Measurements from ENCODE around the gene ABHD13. TPM values are rescaled to one million over a fixed set of nuclear protein-coding genes. Genes with fewer than 3 reads are reported as not detected.

Gene ABHD13
- total and polyA plus RNA-seq, 2 experiments from 2014 or later: 5.4 to 10.4 TPM

DNA sequence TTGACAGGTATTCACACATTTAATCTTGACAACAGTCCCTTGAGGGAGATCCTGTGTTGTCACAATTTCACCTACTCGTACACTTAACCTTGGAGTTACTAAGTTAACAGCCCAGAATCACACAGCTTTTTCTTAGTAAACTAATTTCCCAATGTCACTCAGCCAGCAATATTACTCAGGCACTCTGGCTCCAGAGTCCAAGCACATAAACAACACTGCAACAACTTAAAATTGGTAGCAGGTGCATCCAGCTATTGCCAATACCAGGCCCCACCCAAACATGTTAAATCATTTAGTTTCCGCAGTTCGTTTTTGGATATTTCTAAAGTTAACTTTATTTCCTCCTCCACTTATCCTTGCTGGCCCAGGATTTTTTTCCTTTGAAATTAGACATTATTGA lies 35.5 kb upstream of the ABHD13 start:
- Mint-ChIP-seq H3K27ac (no peak overlapping the region), H3K27me3 (ENCODE audit: insufficient read depth, low read depth, poor library complexity) (no peaks in the 10 kb centered on the region), H3K4me3 (no peak overlapping the region), H3K9me3 (peaks cover 3% of the 10 kb centered on the region; the same call in 1 of the 3 replicates), H3K4me1 (no peaks in the 10 kb centered on the region), H3K36me3 (ENCODE audit: low read depth) (no peaks in the 10 kb centered on the region)
- Histone ChIP-seq H3K4me3 (no peak overlapping the region), H3K9me2 (ENCODE audit: insufficient read depth) (0 out of 2 replicates have a peak, but pooled peaks cover 4% of the 10 kb centered on the region), H2AFZ (no peak overlapping the region), H3F3A (replicated peaks; ENCODE audit: low read depth) (no peaks in the 10 kb centered on the region), H4K20me1 (replicated peaks; ENCODE audit: insufficient read depth) (no peaks in the 10 kb centered on the region), H3K4me1 (ENCODE audit: insufficient read depth) (no peaks in the 10 kb centered on the region), H3K27ac (ENCODE audit: low read depth) (no peak overlapping the region), H3K79me2 (replicated peaks; ENCODE audit: insufficient read depth) (no peaks in the 10 kb centered on the region), H3K4me2 (no peak overlapping the region), H3K36me3 (ENCODE audit: insufficient read depth) (no peaks in the 10 kb centered on the region), H3K27me3 (ENCODE audit: insufficient read depth) (no peaks in the 10 kb centered on the region)
- TF ChIP-seq CREB1 (CRISPR knock-in tag; IDR thresholded peaks at IDR 0.05; ENCODE audit: low read depth) (no peak), POLR2AphosphoS5 (IDR thresholded peaks at IDR 0.05; ENCODE audit: low read depth) (no peak), NANOG (IDR thresholded peaks at IDR 0.05; ENCODE audit: borderline replicate concordance) (no peak), ZNF114 (CRISPR knock-in tag; IDR thresholded peaks at IDR 0.05) (no peak), EZH2phosphoT487 (IDR thresholded peaks at IDR 0.05; ENCODE audit: unreplicated experiment) (no peak), EZH2 (IDR thresholded peaks at IDR 0.05; ENCODE audit: low read depth, unreplicated experiment) (no peak), ETS1 (IDR thresholded peaks at IDR 0.05) (no peak), CTCF (conservative IDR thresholded peaks at IDR 0.05; ENCODE audit: low read depth in 2 of 2) (no peak), ZNF331 (CRISPR knock-in tag; IDR thresholded peaks at IDR 0.05; ENCODE audit: low read depth) (no peak), REST (IDR thresholded peaks at IDR 0.05; ENCODE audit: unreplicated experiment) (no peak), STAT1 (IDR thresholded peaks at IDR 0.05; ENCODE audit: unreplicated experiment) (no peak), JUNB (IDR thresholded peaks at IDR 0.05; ENCODE audit: unreplicated experiment) (no peak)
- TF ChIP-seq, protein P1, sequence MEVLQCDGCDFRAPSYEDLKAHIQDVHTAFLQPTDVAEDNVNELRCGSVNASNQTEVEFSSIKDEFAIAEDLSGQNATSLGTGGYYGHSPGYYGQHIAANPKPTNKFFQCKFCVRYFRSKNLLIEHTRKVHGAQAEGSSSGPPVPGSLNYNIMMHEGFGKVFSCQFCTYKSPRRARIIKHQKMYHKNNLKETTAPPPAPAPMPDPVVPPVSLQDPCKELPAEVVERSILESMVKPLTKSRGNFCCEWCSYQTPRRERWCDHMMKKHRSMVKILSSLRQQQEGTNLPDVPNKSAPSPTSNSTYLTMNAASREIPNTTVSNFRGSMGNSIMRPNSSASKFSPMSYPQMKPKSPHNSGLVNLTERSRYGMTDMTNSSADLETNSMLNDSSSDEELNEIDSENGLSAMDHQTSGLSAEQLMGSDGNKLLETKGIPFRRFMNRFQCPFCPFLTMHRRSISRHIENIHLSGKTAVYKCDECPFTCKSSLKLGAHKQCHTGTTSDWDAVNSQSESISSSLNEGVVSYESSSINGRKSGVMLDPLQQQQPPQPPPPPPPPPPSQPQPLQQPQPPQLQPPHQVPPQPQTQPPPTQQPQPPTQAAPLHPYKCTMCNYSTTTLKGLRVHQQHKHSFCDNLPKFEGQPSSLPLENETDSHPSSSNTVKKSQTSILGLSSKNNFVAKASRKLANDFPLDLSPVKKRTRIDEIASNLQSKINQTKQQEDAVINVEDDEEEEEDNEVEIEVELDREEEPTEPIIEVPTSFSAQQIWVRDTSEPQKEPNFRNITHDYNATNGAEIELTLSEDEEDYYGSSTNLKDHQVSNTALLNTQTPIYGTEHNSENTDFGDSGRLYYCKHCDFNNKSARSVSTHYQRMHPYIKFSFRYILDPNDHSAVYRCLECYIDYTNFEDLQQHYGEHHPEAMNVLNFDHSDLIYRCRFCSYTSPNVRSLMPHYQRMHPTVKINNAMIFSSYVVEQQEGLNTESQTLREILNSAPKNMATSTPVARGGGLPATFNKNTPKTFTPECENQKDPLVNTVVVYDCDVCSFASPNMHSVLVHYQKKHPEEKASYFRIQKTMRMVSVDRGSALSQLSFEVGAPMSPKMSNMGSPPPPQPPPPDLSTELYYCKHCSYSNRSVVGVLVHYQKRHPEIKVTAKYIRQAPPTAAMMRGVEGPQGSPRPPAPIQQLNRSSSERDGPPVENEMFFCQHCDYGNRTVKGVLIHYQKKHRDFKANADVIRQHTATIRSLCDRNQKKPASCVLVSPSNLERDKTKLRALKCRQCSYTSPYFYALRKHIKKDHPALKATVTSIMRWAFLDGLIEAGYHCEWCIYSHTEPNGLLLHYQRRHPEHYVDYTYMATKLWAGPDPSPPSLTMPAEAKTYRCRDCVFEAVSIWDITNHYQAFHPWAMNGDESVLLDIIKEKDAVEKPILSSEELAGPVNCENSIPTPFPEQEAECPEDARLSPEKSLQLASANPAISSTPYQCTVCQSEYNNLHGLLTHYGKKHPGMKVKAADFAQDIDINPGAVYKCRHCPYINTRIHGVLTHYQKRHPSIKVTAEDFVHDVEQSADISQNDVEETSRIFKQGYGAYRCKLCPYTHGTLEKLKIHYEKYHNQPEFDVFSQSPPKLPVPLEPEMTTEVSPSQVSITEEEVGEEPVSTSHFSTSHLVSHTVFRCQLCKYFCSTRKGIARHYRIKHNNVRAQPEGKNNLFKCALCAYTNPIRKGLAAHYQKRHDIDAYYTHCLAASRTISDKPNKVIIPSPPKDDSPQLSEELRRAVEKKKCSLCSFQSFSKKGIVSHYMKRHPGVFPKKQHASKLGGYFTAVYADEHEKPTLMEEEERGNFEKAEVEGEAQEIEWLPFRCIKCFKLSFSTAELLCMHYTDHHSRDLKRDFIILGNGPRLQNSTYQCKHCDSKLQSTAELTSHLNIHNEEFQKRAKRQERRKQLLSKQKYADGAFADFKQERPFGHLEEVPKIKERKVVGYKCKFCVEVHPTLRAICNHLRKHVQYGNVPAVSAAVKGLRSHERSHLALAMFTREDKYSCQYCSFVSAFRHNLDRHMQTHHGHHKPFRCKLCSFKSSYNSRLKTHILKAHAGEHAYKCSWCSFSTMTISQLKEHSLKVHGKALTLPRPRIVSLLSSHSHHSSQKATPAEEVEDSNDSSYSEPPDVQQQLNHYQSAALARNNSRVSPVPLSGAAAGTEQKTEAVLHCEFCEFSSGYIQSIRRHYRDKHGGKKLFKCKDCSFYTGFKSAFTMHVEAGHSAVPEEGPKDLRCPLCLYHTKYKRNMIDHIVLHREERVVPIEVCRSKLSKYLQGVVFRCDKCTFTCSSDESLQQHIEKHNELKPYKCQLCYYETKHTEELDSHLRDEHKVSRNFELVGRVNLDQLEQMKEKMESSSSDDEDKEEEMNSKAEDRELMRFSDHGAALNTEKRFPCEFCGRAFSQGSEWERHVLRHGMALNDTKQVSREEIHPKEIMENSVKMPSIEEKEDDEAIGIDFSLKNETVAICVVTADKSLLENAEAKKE (CRISPR knock-in tag; IDR thresholded peaks at IDR 0.05): no peak
- DNase-seq (ENCODE audit: low spot score): no peak
- no peak for ATAC-seq
